C4-2B (cell line): ENCODE data around the gene NT5C2.
"Not testable (repeated sequence)": the region's sequence is repeated elsewhere in the genome, so short reads cannot be mapped to it uniquely, and the experiment has no call there.

Experiments
- H3K27ac ChIP-seq: fragments of 450-650 bp; 2 replicates; pipeline ENCODE4 v1.5.1; 2017
- ZFX ChIP-seq: fragments of 450-650 bp; IDR thresholded peaks from 2 replicates; pipeline ENCODE4 v1.6.1; 2017
- TF ChIP-seq, protein P1 (sequence below): fragments of 450-650 bp; conservative IDR thresholded peaks from 2 replicates; pipeline ENCODE4 v1.5.1; 2017; ENCODE audit warnings: mild to moderate bottlenecking

The NT5C2 gene

DNA sequence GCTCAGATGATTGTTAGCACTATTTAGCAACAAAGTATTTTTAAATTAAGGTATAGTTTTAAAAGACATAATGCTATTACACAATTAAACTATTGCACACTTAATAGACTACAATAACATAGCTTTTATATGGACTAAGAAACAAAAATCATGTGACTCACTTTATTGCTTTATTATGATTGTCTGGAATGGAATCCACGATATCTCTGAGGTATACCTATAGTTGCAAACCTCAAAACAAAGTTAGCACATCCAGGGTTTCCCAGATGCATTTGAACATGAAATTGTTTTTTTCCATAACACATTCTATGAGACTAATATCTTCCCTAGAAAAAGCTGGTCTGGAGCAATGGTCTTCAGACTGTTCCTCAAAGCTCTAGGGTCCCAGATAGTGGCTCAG, 34.3 kb upstream of the NT5C2 start:
- TF ChIP-seq ZFX: no peak
- TF ChIP-seq, protein P1, sequence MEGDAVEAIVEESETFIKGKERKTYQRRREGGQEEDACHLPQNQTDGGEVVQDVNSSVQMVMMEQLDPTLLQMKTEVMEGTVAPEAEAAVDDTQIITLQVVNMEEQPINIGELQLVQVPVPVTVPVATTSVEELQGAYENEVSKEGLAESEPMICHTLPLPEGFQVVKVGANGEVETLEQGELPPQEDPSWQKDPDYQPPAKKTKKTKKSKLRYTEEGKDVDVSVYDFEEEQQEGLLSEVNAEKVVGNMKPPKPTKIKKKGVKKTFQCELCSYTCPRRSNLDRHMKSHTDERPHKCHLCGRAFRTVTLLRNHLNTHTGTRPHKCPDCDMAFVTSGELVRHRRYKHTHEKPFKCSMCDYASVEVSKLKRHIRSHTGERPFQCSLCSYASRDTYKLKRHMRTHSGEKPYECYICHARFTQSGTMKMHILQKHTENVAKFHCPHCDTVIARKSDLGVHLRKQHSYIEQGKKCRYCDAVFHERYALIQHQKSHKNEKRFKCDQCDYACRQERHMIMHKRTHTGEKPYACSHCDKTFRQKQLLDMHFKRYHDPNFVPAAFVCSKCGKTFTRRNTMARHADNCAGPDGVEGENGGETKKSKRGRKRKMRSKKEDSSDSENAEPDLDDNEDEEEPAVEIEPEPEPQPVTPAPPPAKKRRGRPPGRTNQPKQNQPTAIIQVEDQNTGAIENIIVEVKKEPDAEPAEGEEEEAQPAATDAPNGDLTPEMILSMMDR: no peak
- no peak overlapping the region for H3K27ac ChIP-seq

GRCh38 chr10:103225939-103226338, 32.9 kb upstream of the NT5C2 start:
- TF ChIP-seq ZFX: no peak
- TF ChIP-seq, protein P1: no peak
- no peak overlapping the region for H3K27ac ChIP-seq

GRCh38 chr10:103224721-103225120, 31.6 kb upstream of the NT5C2 start:
- not testable (repeated sequence) for H3K27ac ChIP-seq

DNA sequence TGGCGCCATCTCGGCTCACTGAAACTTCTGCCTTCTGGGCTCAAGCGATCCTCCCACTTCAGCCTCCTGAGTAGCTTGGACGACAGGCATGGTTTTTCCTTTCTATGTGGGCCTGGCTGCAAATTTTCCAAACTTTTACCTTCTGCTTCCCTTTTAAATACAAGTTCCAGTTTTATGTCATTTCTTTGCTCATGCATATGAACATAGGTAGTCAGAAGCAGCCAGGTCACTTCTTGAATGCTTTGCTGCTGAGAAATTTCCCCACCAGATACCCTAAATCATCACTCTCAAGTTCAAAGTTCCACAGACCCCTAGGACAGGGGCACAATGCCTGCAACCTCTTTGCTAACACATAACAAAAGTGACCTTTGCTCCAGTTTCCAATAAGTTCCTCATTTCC, 31.1 kb upstream of the NT5C2 start:
- H3K27ac ChIP-seq: no peak overlapping the region
- no peak for TF ChIP-seq ZFX
- TF ChIP-seq, protein P1: no peak

- H3K27ac ChIP-seq: not testable (repeated sequence)
Measured at GRCh38 chr10:103216362-103216761, 23.3 kb upstream of the NT5C2 start.

GRCh38 chr10:103215601-103216000, 22.5 kb upstream of the NT5C2 start:
- TF ChIP-seq, protein P1: no peak
- no peak for TF ChIP-seq ZFX
- no peak overlapping the region for H3K27ac ChIP-seq

- not testable (repeated sequence) for H3K27ac ChIP-seq
Measured at GRCh38 chr10:103210262-103210661, 17.2 kb upstream of the NT5C2 start.

DNA sequence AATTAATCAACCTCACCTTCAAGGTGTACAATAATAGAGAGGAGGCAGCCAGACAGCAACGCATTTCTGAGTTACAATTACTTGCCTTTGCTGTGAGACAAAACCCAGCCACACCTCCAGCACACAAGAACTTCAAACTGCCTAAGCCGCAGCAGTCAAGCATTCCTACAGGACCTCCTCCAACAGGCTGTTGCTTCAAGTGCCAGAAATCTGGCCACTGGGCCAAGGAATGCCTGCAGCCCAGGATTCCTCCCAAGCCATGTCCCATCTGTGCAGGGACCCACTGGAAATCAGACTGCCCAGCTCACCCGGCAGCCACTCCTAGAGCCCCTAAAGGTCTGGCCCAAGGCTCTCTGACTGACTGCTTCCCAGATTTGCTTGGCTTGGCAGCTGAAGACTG, 14.6 kb upstream of the NT5C2 start:
- not testable (repeated sequence) for H3K27ac ChIP-seq

GRCh38 chr10:103207141-103207540, 14.1 kb upstream of the NT5C2 start:
- no peak overlapping the region for H3K27ac ChIP-seq
- TF ChIP-seq ZFX: no peak
- TF ChIP-seq, protein P1: no peak

DNA sequence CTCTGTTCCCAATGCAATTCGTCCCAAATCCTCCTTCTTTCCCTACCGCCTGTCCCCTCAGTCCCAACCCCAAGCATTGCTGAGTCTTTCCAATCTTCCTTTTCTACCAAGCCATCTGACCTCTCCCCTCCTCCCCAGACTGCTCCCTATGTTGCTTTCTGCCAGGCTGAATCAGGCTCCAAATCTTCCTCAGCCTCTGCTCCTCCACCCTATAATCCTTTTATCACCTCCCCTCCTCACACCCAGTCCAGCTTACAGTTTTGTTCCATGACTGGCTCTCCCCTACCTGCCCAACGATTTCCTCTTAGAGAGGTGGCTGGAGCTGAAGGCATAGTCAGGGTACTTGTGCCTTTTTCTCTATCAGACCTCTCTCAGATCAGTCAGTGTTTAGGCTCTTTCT, 13.6 kb upstream of the NT5C2 start:
- H3K27ac ChIP-seq: not testable (repeated sequence)

DNA sequence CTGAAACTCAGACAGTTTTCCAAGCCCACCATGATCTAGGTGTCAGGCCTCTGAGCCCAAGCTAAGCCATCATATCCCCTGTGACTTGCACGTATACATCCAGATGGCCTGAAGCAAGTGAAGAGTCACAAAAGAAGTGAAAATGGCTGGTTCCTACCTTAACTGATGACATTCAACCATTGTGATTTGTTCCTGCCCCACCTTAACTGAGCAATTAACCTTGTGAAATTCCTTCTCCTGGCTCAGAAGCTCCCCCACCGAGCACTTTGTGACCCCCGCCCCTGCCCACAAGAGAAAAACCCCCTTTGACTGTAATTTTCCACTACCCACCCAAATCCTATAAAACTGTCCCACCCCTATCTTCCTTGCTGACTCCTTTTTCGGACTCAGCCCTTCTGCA, 12.3 kb upstream of the NT5C2 start:
- H3K27ac ChIP-seq: not testable (repeated sequence)
